Left lung (tissue), 10 donors: ENCODE results near the gene TWIST2. TPM values are rescaled to one million over a fixed set of nuclear protein-coding genes. Genes with fewer than 3 reads are reported as not detected.

Source experiments
- ATAC-seq: fragments of 200-7000 bp; cut with Tn5 transposase; one replicate; pipeline ENCODE4 v1.9.1; 2020; ENCODE audit warnings: moderate library complexity
- DNase-seq, 4 donors: peaks; one replicate each; pipeline ENCODE4 v3.0.0-alpha.2; 2013 to 2020
- H3K27ac ChIP-seq, 2 donors: fragments of 200-600 bp; sonication (generic) in 1 of 2; one replicate each; pipeline versions ENCODE4 v1.5.0 to v1.8.0; 2020 to 2021
- H3K27me3 ChIP-seq, 2 donors: fragments of 200-600 bp; sonication (generic) in 1 of 2; one replicate each; pipeline versions ENCODE4 v1.5.0 to v1.8.0; 2020 to 2021
- H3K36me3 ChIP-seq, 2 donors: fragments of 200-600 bp; sonication (generic) in 1 of 2; one replicate each; pipeline versions ENCODE4 v1.5.0 to v1.8.0; 2020 to 2021
- H3K4me1 ChIP-seq, 2 donors: fragments of 200-600 bp; one replicate each; pipeline ENCODE4 v1.8.0; 2021
- H3K4me3 ChIP-seq, 2 donors: fragments of 200-600 bp; sonication (generic) in 1 of 2; one replicate each; pipeline versions ENCODE4 v1.5.0 to v1.8.0; 2020 to 2021; ENCODE audit warnings: mild to moderate bottlenecking in 1 of 2
- H3K9me3 ChIP-seq, 2 donors: fragments of 200-600 bp; sonication (generic) in 1 of 2; one replicate each; pipeline versions ENCODE4 v1.5.0 to v1.8.0; 2020 to 2021
- CTCF ChIP-seq, 2 donors: fragments of 200-600 bp; sonication (generic) in 1 of 2; IDR thresholded peaks; one replicate each; pipeline versions ENCODE4 v1.5.0 to v1.8.0; 2021; ENCODE audit warnings: antibody characterized with exemption in 2 of 2
- intact Hi-C, 2 donors: fragments of 100-400 bp; cut with DNase I; formaldehyde crosslinking; loops; one replicate each; pipeline versions ENCODE4 v1.11.2 to v1.14.2; 2022
- polyA plus RNA-seq, 6 donors: library from polyadenylated mRNA; unstranded; fragments of 120-200 nt; gene quantifications; one replicate each; pipeline ENCODE4 v1.2.1, GENCODE V29; 2013; ENCODE audit not compliant: insufficient read length in 6 of 6
- total RNA-seq, 2 donors: library from RNA; stranded (reverse); fragmentation: NEBNext Ultra II Directional; extraction: Animal tissue kit (Norgen Biotek cat#: 25700); gene quantifications; one replicate each; pipeline ENCODE4 v1.2.1, GENCODE V29; 2021
- donor health status: DM: no; HTN: yes; CAD: no.
- donor health status: DM: no; HTN: no; CAD: no.

Gene TWIST2
- total and polyA plus RNA-seq, 8 donors, result 4.0 to 12.8 (median 5.3) TPM

- Histone ChIP-seq H3K9me3 (no peaks in the 10 kb centered on the region), H3K36me3 (no peaks in the 10 kb centered on the region), H3K27ac (no peak overlapping the region), H3K27me3 (peaks cover 0 to 3% of the 10 kb centered on the region in 2 donors), H3K4me1 (no peaks in the 10 kb centered on the region), H3K4me3 (no peak overlapping the region)
- intact Hi-C loops, result no loop called here
- no peak for TF ChIP-seq CTCF (IDR thresholded peaks at IDR 0.05)
- no peak for DNase-seq
- no peak for ATAC-seq
These were observed 30.3 kb downstream of the TWIST2 start for GRCh38 chr2:238878051-238878735.

GRCh38 chr2:238879043-238879442 is 31.2 kb downstream of the TWIST2 start:
- H3K4me3 ChIP-seq, result no peak overlapping the region
- H3K27ac ChIP-seq, result no peak overlapping the region
- H3K36me3 ChIP-seq, result no peaks in the 10 kb centered on the region
- H3K27me3 ChIP-seq, result peaks cover 0 to 7% of the 10 kb centered on the region in 2 donors
- intact Hi-C loops, result no loop called here
- no peak for ATAC-seq
- H3K4me1 ChIP-seq, result no peaks in the 10 kb centered on the region
- TF ChIP-seq CTCF (IDR thresholded peaks at IDR 0.05), result no peak
- no peaks in the 10 kb centered on the region for H3K9me3 ChIP-seq
- no peak for DNase-seq

- H3K27ac ChIP-seq, result no peak overlapping the region
- H3K4me3 ChIP-seq, result no peak overlapping the region
- no peaks in the 10 kb centered on the region for H3K9me3 ChIP-seq
- peaks cover 0 to 13% of the 10 kb centered on the region in 2 donors for H3K27me3 ChIP-seq
- intact Hi-C loops, result no loop called here
- TF ChIP-seq CTCF (IDR thresholded peaks at IDR 0.05), result no peak
- no peak for ATAC-seq
- H3K36me3 ChIP-seq, result no peaks in the 10 kb centered on the region
- no peak for DNase-seq
- H3K4me1 ChIP-seq, result no peaks in the 10 kb centered on the region
These were observed 31.9 kb downstream of the TWIST2 start for GRCh38 chr2:238879621-238880377.

GRCh38 chr2:238881353-238882081 is 33.6 kb downstream of the TWIST2 start:
- intact Hi-C loops, result no loop called here

More at GRCh38 chr2:238881353-238882081, 33.6 kb downstream of the TWIST2 start:
- no peak overlapping the region for H3K27ac ChIP-seq
- H3K36me3 ChIP-seq, result no peaks in the 10 kb centered on the region
- no peaks in the 10 kb centered on the region for H3K4me1 ChIP-seq
- H3K9me3 ChIP-seq, result no peaks in the 10 kb centered on the region
- no peak for TF ChIP-seq CTCF (IDR thresholded peaks at IDR 0.05)
- H3K27me3 ChIP-seq, result peaks cover 0 to 15% of the 10 kb centered on the region in 2 donors
- no peak overlapping the region for H3K4me3 ChIP-seq
- ATAC-seq (no peak), DNase-seq (no peak)
